GM12878 (cell line): Measurements from ENCODE around the gene OR2T33.

ENCODE experiments used
- BHLHE40 ChIP-seq, 2 experiments: fragments of 450-650 bp in 1 of 2; IDR thresholded peaks; 2 replicates each; pipeline ENCODE4 v1.6.1; 2011 to 2017; ENCODE audit warnings: low read depth in 2 of 2, borderline replicate concordance in 1 of 2, improper control_type of control experiment in 1 of 2, low read length in 1 of 2, mild to moderate bottlenecking in 1 of 2
- CTCF ChIP-seq, 3 experiments: IDR thresholded peaks in 2 of 3; conservative IDR thresholded peaks in 1 of 3; 2 replicates each; pipeline ENCODE4 v1.5.1; 2011; ENCODE audit warnings: low read depth in 3 of 3, low read length in 3 of 3, mild to moderate bottlenecking in 3 of 3, control low read depth in 2 of 3, moderate library complexity in 2 of 3, inconsistent platforms in 1 of 3, mixed read lengths in 1 of 3; ENCODE audit not compliant: control insufficient read depth in 2 of 3, insufficient read depth in 1 of 3; ENCODE audit errors: extremely low read depth in 1 of 3
- E2F4 ChIP-seq: IDR thresholded peaks from 2 replicates; pipeline ENCODE4 v1.6.1; 2012; ENCODE audit warnings: low read depth, low read length, improper control_type of control experiment
- EZH2 ChIP-seq: IDR thresholded peaks from 2 replicates; pipeline ENCODE4 v1.6.1; 2012; ENCODE audit warnings: low read depth, mild to moderate bottlenecking, control low read depth, inconsistent platforms, low read length, borderline replicate concordance; ENCODE audit not compliant: control insufficient read depth
- KDM1A ChIP-seq: fragments of 200-600 bp; sonication (generic); IDR thresholded peaks from 2 replicates; pipeline ENCODE4 v1.6.1; 2016; ENCODE audit warnings: borderline replicate concordance
- MXI1 ChIP-seq: fragments of 150-350 bp; IDR thresholded peaks from 2 replicates; pipeline ENCODE4 v1.6.1; 2011; ENCODE audit warnings: low read depth, mild to moderate bottlenecking, inconsistent platforms, low read length, improper control_type of control experiment
- MYB ChIP-seq: fragments of 150-350 bp; IDR thresholded peaks from 2 replicates; pipeline ENCODE4 v1.6.1; 2014; ENCODE audit warnings: mild to moderate bottlenecking, low read depth, low read length, borderline replicate concordance
- NFXL1 ChIP-seq: fragments of 450-650 bp; IDR thresholded peaks from 2 replicates; pipeline ENCODE4 v1.6.1; 2017; ENCODE audit warnings: antibody characterized with exemption, mild to moderate bottlenecking, borderline replicate concordance
- RAD51 ChIP-seq: fragments of 450-650 bp; IDR thresholded peaks from 2 replicates; pipeline ENCODE4 v1.6.1; 2016; ENCODE audit warnings: moderate library complexity, mild to moderate bottlenecking, inconsistent platforms
- SMC3 ChIP-seq: IDR thresholded peaks from 2 replicates; pipeline ENCODE4 v1.6.1; 2011; ENCODE audit warnings: low read length, improper control_type of control experiment, borderline replicate concordance
- SP1 ChIP-seq: IDR thresholded peaks from one replicate; pipeline ENCODE4 v1.6.1; 2011; ENCODE audit warnings: low read depth, low read length
- SUZ12 ChIP-seq: fragments of 200-600 bp; sonication (generic); IDR thresholded peaks from one replicate; pipeline ENCODE4 v1.6.1; 2018; ENCODE audit warnings: antibody characterized with exemption, mild to moderate bottlenecking; ENCODE audit not compliant: unreplicated experiment
- USF2 ChIP-seq: IDR thresholded peaks from 2 replicates; pipeline ENCODE4 v1.6.1; 2011; ENCODE audit warnings: low read depth, low read length, improper control_type of control experiment, borderline replicate concordance
- ZSCAN29 ChIP-seq: fragments of 450-650 bp; IDR thresholded peaks from 2 replicates; pipeline ENCODE4 v1.6.1; 2017; ENCODE audit warnings: mild to moderate bottlenecking, moderate library complexity

- 0 out of 6 replicates have a peak, but pooled peaks of 1 of the 3 experiments have one; percentile 5 for TF ChIP-seq CTCF (IDR thresholded peaks at IDR 0.05 in 2 of 3, conservative IDR thresholded peaks at IDR 0.05 in 1 of 3; ENCODE audit: control insufficient read depth in 2 of 3, extremely low read depth in 1 of 3, insufficient read depth in 1 of 3, low read depth in 3 of 3, low read length in 3 of 3)
- no peak for TF ChIP-seq E2F4
- TF ChIP-seq MXI1, result no peak
- TF ChIP-seq SMC3, result no peak
- TF ChIP-seq SP1, result no peak
- TF ChIP-seq BHLHE40 (IDR thresholded peaks at IDR 0.05; ENCODE audit: borderline replicate concordance in 1 of 2, low read depth in 2 of 2, low read length in 1 of 2), result no peak
- no peak for TF ChIP-seq USF2
- no peak for TF ChIP-seq MYB
- TF ChIP-seq RAD51, result no peak
- no peak for TF ChIP-seq SUZ12
- TF ChIP-seq KDM1A, result no peak
- no peak for TF ChIP-seq EZH2
- no peak for TF ChIP-seq ZSCAN29
- TF ChIP-seq NFXL1, result no peak
These were observed 48.3 kb downstream of the OR2T33 start for GRCh38 chr1:248229360-248229908.
